Measurements from ENCODE around the gene ARHGAP8. TPM values are rescaled to one million over a fixed set of nuclear protein-coding genes. Genes with fewer than 3 reads are reported as not detected.

ARHGAP8 gene
- total and polyA plus RNA-seq, 10 donors, result 2.7 to 71.6 (median 19.7) TPM

DNA sequence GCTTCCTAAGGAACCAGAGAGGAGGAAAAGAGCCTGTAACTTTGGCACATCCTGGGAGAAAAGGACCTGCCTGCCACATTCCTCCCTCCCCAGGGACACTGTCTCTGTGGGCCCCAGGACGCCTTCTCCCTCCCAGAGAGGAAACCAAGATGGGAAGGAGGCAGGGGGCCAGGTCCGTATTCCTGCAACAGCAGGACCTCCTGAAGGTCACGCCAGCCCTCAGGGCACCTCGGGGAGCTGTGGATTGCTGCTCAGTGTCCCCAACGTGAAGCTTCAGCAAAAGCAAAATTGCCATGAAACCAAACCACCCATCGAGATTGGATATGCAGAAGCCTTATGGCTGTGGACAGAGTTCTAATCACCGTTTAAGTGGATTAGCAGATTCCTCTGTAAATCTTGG lies 86.7 kb downstream of the ARHGAP8 start:
- no peaks in the 10 kb centered on the region for H3K4me1 ChIP-seq
- intact Hi-C loops (cut with DNase I; ENCODE audit: low total_unique reads), result no loop called here
- TF ChIP-seq POLR2A (IDR thresholded peaks at IDR 0.05) (no peak), POLR2AphosphoS5 (IDR thresholded peaks at IDR 0.05) (no peak)
- TF ChIP-seq, protein P1, sequence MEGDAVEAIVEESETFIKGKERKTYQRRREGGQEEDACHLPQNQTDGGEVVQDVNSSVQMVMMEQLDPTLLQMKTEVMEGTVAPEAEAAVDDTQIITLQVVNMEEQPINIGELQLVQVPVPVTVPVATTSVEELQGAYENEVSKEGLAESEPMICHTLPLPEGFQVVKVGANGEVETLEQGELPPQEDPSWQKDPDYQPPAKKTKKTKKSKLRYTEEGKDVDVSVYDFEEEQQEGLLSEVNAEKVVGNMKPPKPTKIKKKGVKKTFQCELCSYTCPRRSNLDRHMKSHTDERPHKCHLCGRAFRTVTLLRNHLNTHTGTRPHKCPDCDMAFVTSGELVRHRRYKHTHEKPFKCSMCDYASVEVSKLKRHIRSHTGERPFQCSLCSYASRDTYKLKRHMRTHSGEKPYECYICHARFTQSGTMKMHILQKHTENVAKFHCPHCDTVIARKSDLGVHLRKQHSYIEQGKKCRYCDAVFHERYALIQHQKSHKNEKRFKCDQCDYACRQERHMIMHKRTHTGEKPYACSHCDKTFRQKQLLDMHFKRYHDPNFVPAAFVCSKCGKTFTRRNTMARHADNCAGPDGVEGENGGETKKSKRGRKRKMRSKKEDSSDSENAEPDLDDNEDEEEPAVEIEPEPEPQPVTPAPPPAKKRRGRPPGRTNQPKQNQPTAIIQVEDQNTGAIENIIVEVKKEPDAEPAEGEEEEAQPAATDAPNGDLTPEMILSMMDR (IDR thresholded peaks at IDR 0.05 in 8 of 11, conservative IDR thresholded peaks at IDR 0.05 in 3 of 11), result no peak
- WGBS, 5 donors, result 65 to 100% (median 84%) methylated on average over 1 to 7 of the region's 7 CpGs
- no peak overlapping the region for H3K27ac ChIP-seq
- peaks cover 0 to 37% (median 0%) of the 10 kb centered on the region in 6 donors for H3K36me3 ChIP-seq
- no peak for DNase-seq
- no peak overlapping the region for H3K4me3 ChIP-seq
- peaks cover 0 to 11% (median 0%) of the 10 kb centered on the region in 7 donors for H3K27me3 ChIP-seq (replicated peaks in 1 of 7)
- peaks cover 0 to 29% (median 19%) of the 10 kb centered on the region in 8 donors for H3K9me3 ChIP-seq

DNA sequence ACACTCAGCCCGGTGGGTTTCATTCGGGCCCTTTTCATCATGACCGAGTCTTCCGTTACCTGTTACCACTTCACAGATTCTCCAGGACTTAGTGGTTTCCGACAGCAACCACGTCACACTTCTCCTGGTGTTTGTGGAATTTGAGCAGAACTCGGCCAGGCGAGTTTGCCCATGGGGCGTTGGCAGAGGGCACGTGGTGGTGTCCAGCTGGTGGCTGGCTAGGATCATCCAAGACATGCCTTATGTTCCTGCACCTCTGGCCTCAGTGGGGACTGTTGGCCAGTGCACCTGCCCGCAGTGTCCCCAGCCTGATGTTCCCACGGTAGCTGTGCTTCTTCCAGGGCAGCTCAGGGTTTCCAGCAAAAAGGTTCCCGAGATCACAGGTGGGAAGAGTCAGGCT lies 87.3 kb downstream of the ARHGAP8 start:
- peaks cover 2 to 29% (median 19%) of the 10 kb centered on the region in 8 donors for H3K9me3 ChIP-seq
- 81 to 92% (median 88%) methylated on average over 11 to 13 of the region's 13 CpGs for WGBS, 5 donors
- no peak overlapping the region for H3K4me3 ChIP-seq
- intact Hi-C loops (cut with DNase I; ENCODE audit: low total_unique reads), result no loop called here
- peaks cover 0 to 37% (median 0%) of the 10 kb centered on the region in 6 donors for H3K36me3 ChIP-seq
- no peak for DNase-seq
- peaks cover 0 to 11% (median 0%) of the 10 kb centered on the region in 7 donors for H3K27me3 ChIP-seq (replicated peaks in 1 of 7)
- TF ChIP-seq, protein P1 (IDR thresholded peaks at IDR 0.05 in 8 of 11, conservative IDR thresholded peaks at IDR 0.05 in 3 of 11), result no peak
- TF ChIP-seq POLR2A (IDR thresholded peaks at IDR 0.05), result no peak
- no peak for TF ChIP-seq POLR2AphosphoS5 (IDR thresholded peaks at IDR 0.05)
- no peaks in the 10 kb centered on the region for H3K4me1 ChIP-seq
- H3K27ac ChIP-seq, result no peak overlapping the region

DNA sequence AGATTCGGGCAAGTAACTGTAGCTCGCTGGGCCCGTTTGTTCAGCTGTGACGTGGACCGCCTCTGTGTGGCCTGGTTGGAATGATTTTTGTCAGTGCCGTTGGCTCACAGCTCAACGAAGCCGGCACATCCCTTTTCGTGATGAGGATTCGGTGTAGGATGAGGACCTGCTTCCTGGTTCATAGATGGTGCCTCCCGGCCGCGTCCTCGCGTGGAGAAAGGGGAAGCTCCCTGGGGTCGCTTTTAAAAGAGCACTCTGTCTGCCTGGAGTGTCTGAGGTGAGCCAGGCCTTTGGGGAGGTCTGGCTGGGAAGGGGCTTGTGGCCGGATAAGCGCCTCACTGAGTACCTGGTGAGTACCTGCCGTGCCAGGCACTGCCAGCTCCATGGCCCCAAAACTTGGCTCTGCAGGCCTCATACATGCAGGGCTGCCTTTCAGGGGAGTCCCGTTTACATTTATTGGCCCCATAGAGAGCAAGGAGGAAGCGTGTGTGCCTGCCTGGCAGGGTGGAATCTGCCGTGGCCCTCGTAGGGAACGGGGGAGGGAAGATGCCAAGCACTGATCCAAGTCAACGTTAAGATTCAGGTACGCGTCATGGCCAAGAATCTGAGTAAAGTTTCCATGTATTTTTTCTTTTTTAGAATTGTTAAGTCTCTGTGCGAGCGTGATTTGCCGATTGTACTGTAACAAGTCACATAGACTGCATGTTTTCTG lies 88.4 kb downstream of the ARHGAP8 start:
- H3K4me1 ChIP-seq, result no peaks in the 10 kb centered on the region
- TF ChIP-seq POLR2A (IDR thresholded peaks at IDR 0.05) (no peak), POLR2AphosphoS5 (IDR thresholded peaks at IDR 0.05) (no peak)
- TF ChIP-seq, protein P1 (IDR thresholded peaks at IDR 0.05 in 8 of 11, conservative IDR thresholded peaks at IDR 0.05 in 3 of 11), result no peak
- H3K9me3 ChIP-seq, result peaks cover 0 to 22% (median 15%) of the 10 kb centered on the region in 8 donors
- no peak overlapping the region for H3K27ac ChIP-seq
- DNase-seq, result no peak
- no peak overlapping the region for H3K4me3 ChIP-seq
- H3K36me3 ChIP-seq, result peaks cover 0 to 39% (median 0%) of the 10 kb centered on the region in 6 donors
- H3K27me3 ChIP-seq (replicated peaks in 1 of 7), result peaks cover 0 to 11% (median 0%) of the 10 kb centered on the region in 7 donors
- intact Hi-C loops (cut with DNase I; ENCODE audit: low total_unique reads), result no loop called here
- WGBS, 5 donors, result 61 to 79% (median 71%) methylated on average over 28 to 30 of the region's 30 CpGs

DNA sequence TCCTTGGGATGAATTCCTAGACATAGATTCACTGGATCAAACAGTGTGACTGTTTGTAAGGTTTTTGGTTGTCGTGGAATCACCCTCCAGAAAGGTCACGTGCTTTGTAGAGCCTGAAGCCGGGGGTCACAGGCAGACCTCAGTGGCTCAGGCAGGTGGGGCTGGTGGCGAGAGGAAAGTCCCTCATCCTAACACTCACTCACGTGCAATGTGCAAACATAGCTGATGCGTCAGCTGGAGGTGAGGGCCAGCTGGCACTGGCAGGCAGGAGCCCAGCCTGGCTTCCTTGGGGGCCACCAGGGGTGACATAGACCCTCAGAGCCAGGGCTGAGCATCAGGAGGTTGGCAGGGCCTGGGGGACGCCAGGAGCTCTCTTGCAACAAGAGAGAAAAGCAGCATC lies 90.0 kb downstream of the ARHGAP8 start:
- TF ChIP-seq, protein P1 (IDR thresholded peaks at IDR 0.05 in 8 of 11, conservative IDR thresholded peaks at IDR 0.05 in 3 of 11), result no peak
- TF ChIP-seq POLR2A (IDR thresholded peaks at IDR 0.05) (no peak), POLR2AphosphoS5 (IDR thresholded peaks at IDR 0.05) (no peak)
- intact Hi-C loops (cut with DNase I; ENCODE audit: low total_unique reads), result no loop called here
- WGBS, 5 donors, result 69 to 82% (median 76%) methylated on average over 7 of the region's 7 CpGs

More for the DNA sequence above, 90.0 kb downstream of the ARHGAP8 start:
- Histone ChIP-seq H3K36me3 (peaks cover 0 to 35% (median 0%) of the 10 kb centered on the region in 6 donors), H3K4me1 (no peaks in the 10 kb centered on the region), H3K4me3 (no peak overlapping the region), H3K27ac (no peak overlapping the region), H3K9me3 (peaks cover 0 to 18% (median 15%) of the 10 kb centered on the region in 8 donors), H3K27me3 (replicated peaks in 1 of 7) (peaks cover 0 to 11% (median 0%) of the 10 kb centered on the region in 7 donors)
- no peak for DNase-seq
